ENCODE results near the gene GLUD2. TPM values are rescaled to one million over a fixed set of nuclear protein-coding genes. Genes with fewer than 3 reads are reported as not detected.

The GLUD2 gene
- total and polyA plus RNA-seq, 11 donors = 0.37 to 2.1 (median 1.2) TPM

- TF ChIP-seq POLR2A (IDR thresholded peaks at IDR 0.05) = no peak
- TF ChIP-seq CTCF (IDR thresholded peaks at IDR 0.05) = no peak
- H3K4me1 ChIP-seq = peaks cover 0 to 9% (median 0%) of the 10 kb centered on the region in 12 donors
- H3K4me3 ChIP-seq = no peak overlapping the region
- no peaks in the 10 kb centered on the region for H3K36me3 ChIP-seq
- H3K27ac ChIP-seq = no peak overlapping the region
- H3K27me3 ChIP-seq = no peaks in the 10 kb centered on the region
- no peak for DNase-seq
- WGBS, 4 donors = 55 to 85% (median 66%) methylated on average over 2 of the region's 2 CpGs
- H3K9me3 ChIP-seq = peaks cover 0 to 5% (median 0%) of the 10 kb centered on the region in 12 donors
- ATAC-seq = no peak
- intact Hi-C loops (cut with DNase I) = no loop called here
Measured at GRCh38 chrX:121014826-121015225, 32.6 kb upstream of the GLUD2 start.

- no peak overlapping the region for H3K27ac ChIP-seq
Measured at GRCh38 chrX:121028419-121028818, 19.0 kb upstream of the GLUD2 start.

GRCh38 chrX:121030083-121030482 lies 17.3 kb upstream of the GLUD2 start:
- 77 to 97% (median 88%) methylated on average over 4 of the region's 4 CpGs for WGBS, 4 donors
- H3K27me3 ChIP-seq = no peaks in the 10 kb centered on the region
- H3K27ac ChIP-seq = no peak overlapping the region
- ATAC-seq (no peak), DNase-seq (no peak)
- peaks cover 0 to 3% (median 0%) of the 10 kb centered on the region in 12 donors for H3K4me1 ChIP-seq
- no peak overlapping the region for H3K4me3 ChIP-seq
- no peaks in the 10 kb centered on the region for H3K36me3 ChIP-seq
- intact Hi-C loops (cut with DNase I) = no loop called here
- no peak for TF ChIP-seq POLR2A (IDR thresholded peaks at IDR 0.05)
- TF ChIP-seq CTCF (IDR thresholded peaks at IDR 0.05) = no peak
- no peaks in the 10 kb centered on the region for H3K9me3 ChIP-seq

More at GRCh38 chrX:121028419-121028818, 19.0 kb upstream of the GLUD2 start:
- no peak for DNase-seq
- WGBS, 4 donors = 56 to 70% (median 63%) methylated on average over 1 of the region's 1 CpG
- no peaks in the 10 kb centered on the region for H3K27me3 ChIP-seq
- no peaks in the 10 kb centered on the region for H3K36me3 ChIP-seq
- no peak overlapping the region for H3K4me3 ChIP-seq
- ATAC-seq = no peak
- TF ChIP-seq POLR2A (IDR thresholded peaks at IDR 0.05) = no peak
- TF ChIP-seq CTCF (IDR thresholded peaks at IDR 0.05) = no peak
- intact Hi-C loops (cut with DNase I) = no loop called here
- H3K9me3 ChIP-seq = no peaks in the 10 kb centered on the region
- peaks cover 0 to 3% (median 0%) of the 10 kb centered on the region in 12 donors for H3K4me1 ChIP-seq

- H3K27me3 ChIP-seq = no peaks in the 10 kb centered on the region
- no peak for ATAC-seq
- H3K9me3 ChIP-seq = no peaks in the 10 kb centered on the region
- no peak for DNase-seq
- WGBS, 4 donors = 31 to 46% (median 35%) methylated on average over 2 of the region's 2 CpGs
- no peak overlapping the region for H3K4me3 ChIP-seq
- intact Hi-C loops (cut with DNase I) = no loop called here
- no peak overlapping the region for H3K27ac ChIP-seq
- no peaks in the 10 kb centered on the region for H3K36me3 ChIP-seq
- no peak for TF ChIP-seq POLR2A (IDR thresholded peaks at IDR 0.05)
- no peak for TF ChIP-seq CTCF (IDR thresholded peaks at IDR 0.05)
- peaks cover 0 to 3% (median 0%) of the 10 kb centered on the region in 12 donors for H3K4me1 ChIP-seq
Measured at GRCh38 chrX:121032531-121032930, 14.9 kb upstream of the GLUD2 start.
